HS-5 (cell line): ENCODE measurements around the gene RNF152.
"Not testable (repeated sequence)": the region's sequence is repeated elsewhere in the genome, so short reads cannot be mapped to it uniquely, and the experiment has no call there.

Experiments used
- DNase-seq: peaks from one replicate; pipeline ENCODE4 v3.0.0-alpha.2; 2012; ENCODE audit warnings: low read depth

RNF152 gene

GRCh38 chr18:61821748-61822147 lies 71.1 kb downstream of the RNF152 start:
- DNase-seq = no peak

- DNase-seq = no peak
Measured at GRCh38 chr18:61820882-61821281, 71.9 kb downstream of the RNF152 start.

- DNase-seq = no peak
Measured at GRCh38 chr18:61817086-61817485, 75.7 kb downstream of the RNF152 start.

GRCh38 chr18:61815885-61816470 lies 76.8 kb downstream of the RNF152 start:
- no peak for DNase-seq

GRCh38 chr18:61808286-61808685 lies 84.5 kb downstream of the RNF152 start:
- no peak for DNase-seq

GRCh38 chr18:61803393-61803792 lies 89.4 kb downstream of the RNF152 start:
- no peak for DNase-seq

GRCh38 chr18:61797696-61798590 lies 94.9 kb downstream of the RNF152 start:
- no peak for DNase-seq

- no peak for DNase-seq
Measured at GRCh38 chr18:61791031-61791430, 101.8 kb downstream of the RNF152 start.

- not testable (repeated sequence) for DNase-seq
Measured at GRCh38 chr18:61787011-61787670, 105.7 kb downstream of the RNF152 start.

- no peak for DNase-seq
Measured at GRCh38 chr18:61785588-61785987, 107.2 kb downstream of the RNF152 start.

- no peak for DNase-seq
Measured at GRCh38 chr18:61784834-61785233, 108.0 kb downstream of the RNF152 start.

- no peak for DNase-seq
Measured at GRCh38 chr18:61782545-61782944, 110.3 kb downstream of the RNF152 start.

GRCh38 chr18:61776201-61776600 lies 116.6 kb downstream of the RNF152 start:
- DNase-seq = not testable (repeated sequence)

GRCh38 chr18:61774846-61775245 lies 118.0 kb downstream of the RNF152 start:
- no peak for DNase-seq

- DNase-seq = no peak
Measured at GRCh38 chr18:61772293-61772848, 120.4 kb downstream of the RNF152 start.

- DNase-seq = no peak
Measured at GRCh38 chr18:61771861-61772260, 120.9 kb downstream of the RNF152 start.

- no peak for DNase-seq
Measured at GRCh38 chr18:61770279-61770678, 122.5 kb downstream of the RNF152 start.

GRCh38 chr18:61766266-61766884 lies 126.4 kb downstream of the RNF152 start:
- DNase-seq = no peak

GRCh38 chr18:61765097-61765496 lies 127.7 kb downstream of the RNF152 start:
- DNase-seq = peak; percentile 24

- no peak for DNase-seq
Measured at GRCh38 chr18:61764381-61764780, 128.4 kb downstream of the RNF152 start.

- no peak for DNase-seq
Measured at GRCh38 chr18:61761875-61762274, 130.9 kb downstream of the RNF152 start.
